Adrenal gland (tissue), 12 donors: Measurements from ENCODE around the gene SLIT3. TPM values are rescaled to one million over a fixed set of nuclear protein-coding genes. Genes with fewer than 3 reads are reported as not detected.

Source experiments
- DNase-seq, 7 donors: peaks; one replicate each; pipeline ENCODE4 v3.0.0-alpha.2; 2019 to 2020
- H3K27ac ChIP-seq, 5 donors: fragments of 200-600 bp; sonication (generic) in 4 of 5; 1 replicate in 3 of 5; 2 replicates in 2 of 5; pipeline versions ENCODE4 v1.5.1 to v1.8.0; 2016 to 2020; ENCODE audit warnings: mild to moderate bottlenecking in 1 of 5
- H3K27me3 ChIP-seq: fragments of 200-600 bp; 2 replicates; pipeline ENCODE4 v1.8.0; 2021
- H3K36me3 ChIP-seq, 2 donors: fragments of 200-600 bp; replicated peaks in 1 of 2; 1 replicate in 1 of 2; 2 replicates in 1 of 2; pipeline versions ENCODE4 v1.5.1 to v1.8.0; 2018 to 2022
- H3K4me1 ChIP-seq, 2 donors: fragments of 200-600 bp; replicated peaks in 1 of 2; 1 replicate in 1 of 2; 2 replicates in 1 of 2; pipeline versions ENCODE4 v1.5.1 to v1.8.0; 2018 to 2021
- H3K4me3 ChIP-seq, 4 donors: fragments of 200-600 bp; sonication (generic) in 3 of 4; one replicate each; pipeline ENCODE4 v1.5.1; 2016 to 2018
- H3K9me3 ChIP-seq, 3 donors: fragments of 200-600 bp; sonication (generic) in 1 of 3; replicated peaks in 1 of 3; 1 replicate in 2 of 3; 2 replicates in 1 of 3; pipeline versions ENCODE4 v1.5.1 to v1.8.0; 2016 to 2021
- POLR2A ChIP-seq, 2 donors: fragments of 450-650 bp; IDR thresholded peaks; one replicate each; pipeline ENCODE4 v1.6.1; 2017; ENCODE audit warnings: antibody characterized with exemption in 2 of 2, mild to moderate bottlenecking in 2 of 2, moderate library complexity in 1 of 2
- WGBS, 4 donors: extraction: QIAGEN DNeasy Blood & Tissue Kit in 2 of 4; methylation state at CpG; one replicate each; pipeline versions ENCODE4 v1.1.5 to v1.1.7; 2013 to 2017; 5-methylcytosine and 5-hydroxymethylcytosine counted together
- intact Hi-C, 2 donors: fragments of 100-400 bp; cut with DNase I; formaldehyde crosslinking; loops; one replicate each; pipeline versions ENCODE4 v1.14.1 to v1.15.0; 2022 to 2023
- polyA plus RNA-seq, 3 donors: library from polyadenylated mRNA; stranded (reverse); fragments of 200-250 nt in 2 of 3; fragments of 350-450 nt in 1 of 3; fragmentation: Illumina TruSeq in 1 of 3; extraction: RNeasy Lipid Tissue Mini Kit (QIAGEN cat#74804) in 1 of 3; gene quantifications; one replicate each; pipeline ENCODE4 v1.2.3, GENCODE V29; 2013 to 2014
- total RNA-seq, 9 donors: library from RNA; depleted of rRNA in 4 of 9; stranded (reverse); fragments of >200 nt in 4 of 9; fragments of 120-200 nt in 1 of 9; fragmentation: NEBNext Ultra II Directional in 1 of 9; extraction: Animal tissue kit (Norgen Biotek cat#: 25700) in 1 of 9; gene quantifications; one replicate each; pipeline versions ENCODE4 v1.1.0 to v1.2.4, GENCODE V29; 2013 to 2023
- TF ChIP-seq, protein P1 (sequence below), 6 experiments: fragments of 450-650 bp in 4 of 6; fragments of 200-600 bp in 2 of 6; sonication (generic) in 1 of 6; IDR thresholded peaks; 1 replicate in 5 of 6; 2 replicates in 1 of 6; pipeline versions ENCODE4 v1.5.1 to v1.8.0; 2016 to 2021; ENCODE audit warnings: antibody characterized with exemption in 6 of 6, mild to moderate bottlenecking in 2 of 6, moderate library complexity in 1 of 6
- donor health status: healthy with polysubstance abuse.
- donor health status: Bipolar disorder and iron deficiency.
- donor health status: DM: yes; HTN: yes; CAD: no.
- donor health status: DM: no; HTN: no; CAD: no.
- donor health status: DM: no; HTN: no; CAD: no.
- donor health status: DM: yes; HTN: yes; CAD: no.

SLIT3 gene
- total and polyA plus RNA-seq, 12 donors = 10.0 to 94.1 (median 32.8) TPM

DNA sequence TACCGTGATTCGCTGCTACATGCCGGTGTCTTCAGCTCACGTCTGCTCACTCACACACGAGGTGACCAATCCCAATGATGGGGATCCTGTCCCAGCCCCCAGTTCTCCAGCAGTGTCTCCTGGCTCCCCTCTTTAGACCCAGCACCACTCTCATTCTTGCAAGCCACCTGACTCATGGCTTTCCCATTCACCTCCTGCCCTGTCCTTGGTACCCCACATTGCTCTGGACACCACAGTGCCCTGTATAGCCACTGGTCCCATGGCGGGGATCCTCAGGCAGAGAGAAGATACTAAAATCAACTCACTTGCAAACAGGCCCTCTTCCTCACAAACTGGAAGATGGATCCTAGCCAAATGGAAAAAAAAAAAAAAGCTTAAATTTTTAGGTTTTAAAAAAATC, 81.0 kb downstream of the SLIT3 start:
- H3K36me3 ChIP-seq = no peaks in the 10 kb centered on the region
- 89 to 97% (median 94%) methylated on average over 6 of the region's 6 CpGs for WGBS, 4 donors
- no peaks in the 10 kb centered on the region for H3K27me3 ChIP-seq
- no peak for TF ChIP-seq POLR2A (IDR thresholded peaks at IDR 0.05)
- TF ChIP-seq, protein P1, sequence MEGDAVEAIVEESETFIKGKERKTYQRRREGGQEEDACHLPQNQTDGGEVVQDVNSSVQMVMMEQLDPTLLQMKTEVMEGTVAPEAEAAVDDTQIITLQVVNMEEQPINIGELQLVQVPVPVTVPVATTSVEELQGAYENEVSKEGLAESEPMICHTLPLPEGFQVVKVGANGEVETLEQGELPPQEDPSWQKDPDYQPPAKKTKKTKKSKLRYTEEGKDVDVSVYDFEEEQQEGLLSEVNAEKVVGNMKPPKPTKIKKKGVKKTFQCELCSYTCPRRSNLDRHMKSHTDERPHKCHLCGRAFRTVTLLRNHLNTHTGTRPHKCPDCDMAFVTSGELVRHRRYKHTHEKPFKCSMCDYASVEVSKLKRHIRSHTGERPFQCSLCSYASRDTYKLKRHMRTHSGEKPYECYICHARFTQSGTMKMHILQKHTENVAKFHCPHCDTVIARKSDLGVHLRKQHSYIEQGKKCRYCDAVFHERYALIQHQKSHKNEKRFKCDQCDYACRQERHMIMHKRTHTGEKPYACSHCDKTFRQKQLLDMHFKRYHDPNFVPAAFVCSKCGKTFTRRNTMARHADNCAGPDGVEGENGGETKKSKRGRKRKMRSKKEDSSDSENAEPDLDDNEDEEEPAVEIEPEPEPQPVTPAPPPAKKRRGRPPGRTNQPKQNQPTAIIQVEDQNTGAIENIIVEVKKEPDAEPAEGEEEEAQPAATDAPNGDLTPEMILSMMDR (IDR thresholded peaks at IDR 0.05) = no peak
- H3K27ac ChIP-seq = no peak overlapping the region
- intact Hi-C loops = no loop called here
- peaks cover 0 to 19% of the 10 kb centered on the region in 2 donors for H3K4me1 ChIP-seq
- no peak overlapping the region for H3K4me3 ChIP-seq
- no peak for DNase-seq
- no peaks in the 10 kb centered on the region for H3K9me3 ChIP-seq

DNA sequence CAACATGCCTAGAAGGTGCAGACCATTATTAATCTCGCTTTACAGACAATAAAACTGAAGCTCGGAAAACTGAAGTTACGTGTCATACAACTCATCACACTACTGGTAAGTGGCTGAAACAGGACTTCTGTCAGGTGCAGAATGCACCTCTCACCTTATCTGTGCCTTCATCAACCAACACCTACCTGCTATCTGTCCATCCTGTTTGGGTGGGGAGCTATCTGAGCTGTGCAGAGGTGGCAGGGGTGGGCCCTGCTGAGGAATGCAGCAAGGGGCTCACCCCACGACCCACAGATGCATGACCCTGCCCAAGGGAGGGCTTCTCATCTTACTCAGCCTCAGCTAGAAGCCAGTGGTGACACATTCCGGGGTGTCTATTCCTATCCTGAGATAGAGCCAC, 81.6 kb downstream of the SLIT3 start:
- Histone ChIP-seq H3K36me3 (no peaks in the 10 kb centered on the region), H3K9me3 (no peaks in the 10 kb centered on the region), H3K4me3 (no peak overlapping the region), H3K4me1 (peaks cover 0 to 18% of the 10 kb centered on the region in 2 donors), H3K27ac (no peak overlapping the region), H3K27me3 (no peaks in the 10 kb centered on the region)
- DNase-seq = no peak
- intact Hi-C loops = no loop called here
- TF ChIP-seq, protein P1 (IDR thresholded peaks at IDR 0.05) = no peak
- no peak for TF ChIP-seq POLR2A (IDR thresholded peaks at IDR 0.05)
- WGBS, 4 donors = 70 to 78% (median 75%) methylated on average over 5 of the region's 5 CpGs

DNA sequence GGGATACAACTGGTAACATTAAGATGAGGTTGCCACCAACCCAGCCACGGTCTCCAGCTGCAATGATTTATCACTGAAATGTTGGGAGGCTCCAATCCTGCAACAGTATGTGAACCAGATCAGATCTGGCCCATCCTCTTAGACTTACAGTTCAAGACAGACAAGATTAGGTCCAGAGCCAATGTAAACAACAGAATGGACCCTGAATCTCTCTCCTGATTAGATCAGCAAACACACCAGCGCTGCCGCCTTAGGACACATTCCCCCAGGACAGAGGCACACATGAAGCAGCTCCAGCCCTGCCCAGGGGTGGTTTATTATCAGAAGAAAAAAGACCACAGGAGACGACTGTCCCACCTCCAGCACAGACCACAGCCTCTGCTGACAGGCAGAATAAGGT, 82.1 kb downstream of the SLIT3 start:
- no peak overlapping the region for H3K27ac ChIP-seq
- H3K4me1 ChIP-seq = peaks cover 0 to 13% of the 10 kb centered on the region in 2 donors
- no peaks in the 10 kb centered on the region for H3K36me3 ChIP-seq
- intact Hi-C loops = no loop called here
- H3K27me3 ChIP-seq = no peaks in the 10 kb centered on the region
- no peak overlapping the region for H3K4me3 ChIP-seq
- no peaks in the 10 kb centered on the region for H3K9me3 ChIP-seq
- no peak for TF ChIP-seq POLR2A (IDR thresholded peaks at IDR 0.05)
- TF ChIP-seq, protein P1 (IDR thresholded peaks at IDR 0.05) = no peak
- WGBS, 4 donors = 42 to 57% (median 48%) methylated on average over 4 of the region's 4 CpGs
- no peak for DNase-seq

DNA sequence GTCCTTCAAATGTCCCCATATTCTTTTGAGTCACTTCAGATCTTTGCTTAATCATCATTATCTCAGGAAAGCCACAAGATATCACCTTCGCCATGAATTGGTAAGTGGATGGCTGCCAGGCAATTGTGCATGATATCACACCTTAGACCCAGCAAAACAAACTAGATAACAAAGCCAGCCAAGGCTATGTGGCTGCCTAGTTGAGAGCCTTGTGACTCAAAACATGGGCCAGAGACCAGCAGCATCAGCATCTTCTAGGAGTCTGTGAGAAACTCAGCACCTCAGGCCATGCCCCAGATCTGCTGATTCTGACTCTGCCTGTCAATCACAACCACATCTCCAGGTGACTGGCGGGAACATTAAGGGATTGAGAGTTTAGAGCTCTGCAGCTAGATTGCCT, 82.8 kb downstream of the SLIT3 start:
- TF ChIP-seq, protein P1 (IDR thresholded peaks at IDR 0.05) = no peak
- TF ChIP-seq POLR2A (IDR thresholded peaks at IDR 0.05) = no peak
- H3K27me3 ChIP-seq = no peaks in the 10 kb centered on the region
- DNase-seq = peak in 3 of 7 donors; percentile 29 to 63 (median 52)

More for the DNA sequence above, 82.8 kb downstream of the SLIT3 start:
- Histone ChIP-seq H3K36me3 (no peaks in the 10 kb centered on the region), H3K27ac (no peak overlapping the region), H3K4me3 (no peak overlapping the region), H3K4me1 (peaks cover 0 to 8% of the 10 kb centered on the region in 2 donors), H3K9me3 (no peaks in the 10 kb centered on the region)
- intact Hi-C loops = no loop called here
- WGBS, 4 donors = 33 to 65% (median 47%) methylated on average over 1 to 2 of the region's 2 CpGs
